ENCODE results near the gene KNG1.

DNA sequence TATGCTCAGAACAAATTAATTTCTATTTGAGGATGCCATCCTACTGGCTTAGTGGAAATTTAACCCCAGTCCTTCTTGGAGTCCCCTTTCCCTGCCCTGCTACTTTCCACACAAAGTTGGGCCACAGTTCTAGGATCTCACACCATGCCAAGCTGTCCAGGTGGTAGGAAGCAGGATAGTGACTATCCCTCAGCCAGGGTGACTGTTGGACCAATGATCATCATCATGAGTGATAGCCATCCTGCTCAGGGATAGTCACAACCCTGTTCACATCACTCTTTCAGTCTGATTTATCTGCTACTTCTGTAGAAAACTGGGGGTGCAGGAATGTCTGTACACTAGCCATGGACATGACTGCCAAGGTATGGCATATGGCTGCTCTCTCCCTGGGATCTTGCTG is 38.6 kb upstream of the KNG1 start:
- TF ChIP-seq POLR2A (IDR thresholded peaks at IDR 0.05; ENCODE audit: low read depth, low read length) (no peak), POLR2AphosphoS5 (IDR thresholded peaks at IDR 0.05; ENCODE audit: low read depth, low read length) (no peak)
